HG03460 (cell line): ENCODE data around the gene UQCC2.

ENCODE experiments used
- ATAC-seq: cut with Tn5 transposase; IDR thresholded peaks from one replicate; pipeline ENCODE4 v1.9.1; 2021; ENCODE audit not compliant: unreplicated experiment

The UQCC2 gene

GRCh38 chr6:33677689-33678088 is 33.8 kb downstream of the UQCC2 start:
- ATAC-seq = no peak

- ATAC-seq = no peak
Observed at GRCh38 chr6:33677143-33677660, 34.3 kb downstream of the UQCC2 start.

GRCh38 chr6:33676416-33677142 is 34.9 kb downstream of the UQCC2 start:
- no peak for ATAC-seq

- no peak for ATAC-seq
Observed at GRCh38 chr6:33675968-33676367, 35.5 kb downstream of the UQCC2 start.

- no peak for ATAC-seq
Observed at GRCh38 chr6:33673851-33674250, 37.6 kb downstream of the UQCC2 start.

- no peak for ATAC-seq
Observed at GRCh38 chr6:33672808-33673207, 38.7 kb downstream of the UQCC2 start.

GRCh38 chr6:33671744-33672072 is 39.8 kb downstream of the UQCC2 start:
- no peak for ATAC-seq

GRCh38 chr6:33670971-33671743 is 40.3 kb downstream of the UQCC2 start:
- ATAC-seq = no peak

GRCh38 chr6:33670086-33670660 is 41.3 kb downstream of the UQCC2 start:
- no peak for ATAC-seq

GRCh38 chr6:33668914-33669313 is 42.6 kb downstream of the UQCC2 start:
- ATAC-seq = no peak

GRCh38 chr6:33668328-33668727 is 43.2 kb downstream of the UQCC2 start:
- ATAC-seq = no peak

GRCh38 chr6:33667776-33668175 is 43.7 kb downstream of the UQCC2 start:
- no peak for ATAC-seq

- no peak for ATAC-seq
Observed at GRCh38 chr6:33667072-33667471, 44.4 kb downstream of the UQCC2 start.

GRCh38 chr6:33665957-33666356 is 45.5 kb downstream of the UQCC2 start:
- no peak for ATAC-seq

- ATAC-seq = no peak
Observed at GRCh38 chr6:33664506-33665057, 46.9 kb downstream of the UQCC2 start.

- no peak for ATAC-seq
Observed at GRCh38 chr6:33663727-33664449, 47.6 kb downstream of the UQCC2 start.

GRCh38 chr6:33663028-33663427 is 48.5 kb downstream of the UQCC2 start:
- ATAC-seq = no peak

- no peak for ATAC-seq
Observed at GRCh38 chr6:33662318-33662717, 49.2 kb downstream of the UQCC2 start.

- ATAC-seq = no peak
Observed at GRCh38 chr6:33661106-33661838, 50.2 kb downstream of the UQCC2 start.

- no peak for ATAC-seq
Observed at GRCh38 chr6:33659986-33660385, 51.5 kb downstream of the UQCC2 start.
